NCI-H128 (cell line): ENCODE results near the gene TTYH3.

ENCODE experiments used
- DNase-seq: peaks from one replicate; lab custom pipeline; 2025; ENCODE audit not compliant: unreplicated experiment; lab: John Stamatoyannopoulos, UW

TTYH3 gene

GRCh38 chr7:2634267-2635145 is 2.7 kb downstream of the TTYH3 start:
- DNase-seq = no peak

GRCh38 chr7:2635148-2635668 is 3.4 kb downstream of the TTYH3 start:
- DNase-seq = no peak

- no peak for DNase-seq
Measured at GRCh38 chr7:2635810-2636701, 4.3 kb downstream of the TTYH3 start.

GRCh38 chr7:2637066-2637471 is 5.3 kb downstream of the TTYH3 start:
- DNase-seq = no peak

- no peak for DNase-seq
Measured at GRCh38 chr7:2637505-2638223, 5.9 kb downstream of the TTYH3 start.

- no peak for DNase-seq
Measured at GRCh38 chr7:2638224-2638991, 6.6 kb downstream of the TTYH3 start.

- DNase-seq = no peak
Measured at GRCh38 chr7:2639181-2639681, 7.4 kb downstream of the TTYH3 start.

- DNase-seq = no peak
Measured at GRCh38 chr7:2639695-2640481, 8.1 kb downstream of the TTYH3 start.

- no peak for DNase-seq
Measured at GRCh38 chr7:2640482-2640830, 8.7 kb downstream of the TTYH3 start.

GRCh38 chr7:2640846-2641316 is 9.1 kb downstream of the TTYH3 start:
- no peak for DNase-seq

- DNase-seq = no peak
Measured at GRCh38 chr7:2641406-2642393, 9.9 kb downstream of the TTYH3 start.

GRCh38 chr7:2643386-2644219 is 11.8 kb downstream of the TTYH3 start:
- DNase-seq = no peak

GRCh38 chr7:2644220-2644561 is 12.4 kb downstream of the TTYH3 start:
- no peak for DNase-seq

- DNase-seq = no peak
Measured at GRCh38 chr7:2644562-2645273, 12.9 kb downstream of the TTYH3 start.

GRCh38 chr7:2645274-2645868 is 13.6 kb downstream of the TTYH3 start:
- DNase-seq = no peak

- DNase-seq = no peak
Measured at GRCh38 chr7:2646336-2646679, 14.5 kb downstream of the TTYH3 start.
